Activated CD4-positive, alpha-beta T cell treated with anti-CD3 and anti-CD28 coated beads, Interleukin-2, amount 50 U/mL, for 24 hours (primary cell): ENCODE data around the gene MPZL3.

Source experiments
- DNase-seq, 2 donors: peaks; one replicate each; pipeline ENCODE4 v3.0.0-alpha.2; 2020; ENCODE audit warnings: low read depth in 1 of 2, low spot score in 1 of 2

The MPZL3 gene

GRCh38 chr11:118233377-118233776 is 18.8 kb downstream of the MPZL3 start:
- DNase-seq, result no peak

GRCh38 chr11:118232659-118233058 is 19.5 kb downstream of the MPZL3 start:
- DNase-seq, result peak in 1 of 2 donors; percentile 69

- no peak for DNase-seq
Measured at GRCh38 chr11:118231461-118231860, 20.7 kb downstream of the MPZL3 start.

GRCh38 chr11:118230088-118230487 is 22.1 kb downstream of the MPZL3 start:
- no peak for DNase-seq

- DNase-seq, result no peak
Measured at GRCh38 chr11:118229274-118229847, 22.8 kb downstream of the MPZL3 start.

- no peak for DNase-seq
Measured at GRCh38 chr11:118227865-118228785, 24.0 kb downstream of the MPZL3 start.

- no peak for DNase-seq
Measured at GRCh38 chr11:118226781-118227180, 25.4 kb downstream of the MPZL3 start.

- DNase-seq, result no peak
Measured at GRCh38 chr11:118226296-118226695, 25.9 kb downstream of the MPZL3 start.

- DNase-seq, result peak in 1 of 2 donors; percentile 67
Measured at GRCh38 chr11:118224511-118225188, 27.5 kb downstream of the MPZL3 start, which contains the start of gene JAML. TSS of gene JAML (minus strand) at chr11:118225011. CDS start at chr11:118214866, 10,145 bp downstream.

GRCh38 chr11:118223992-118224391 is 28.2 kb downstream of the MPZL3 start:
- peak in 1 of 2 donors; percentile 37 for DNase-seq

- no peak for DNase-seq
Measured at GRCh38 chr11:118223570-118223969, 28.6 kb downstream of the MPZL3 start.

- DNase-seq, result no peak
Measured at GRCh38 chr11:118222437-118222836, 29.7 kb downstream of the MPZL3 start.

GRCh38 chr11:118221419-118221818 is 30.7 kb downstream of the MPZL3 start:
- DNase-seq, result no peak

GRCh38 chr11:118219732-118220131 is 32.4 kb downstream of the MPZL3 start:
- DNase-seq, result no peak

- DNase-seq, result no peak
Measured at GRCh38 chr11:118219244-118219643, 32.9 kb downstream of the MPZL3 start.

- DNase-seq, result peak in 1 of 2 donors; percentile 43
Measured at GRCh38 chr11:118217575-118217974, 34.6 kb downstream of the MPZL3 start.

GRCh38 chr11:118216621-118217481 is 35.3 kb downstream of the MPZL3 start:
- DNase-seq, result peak; percentile 46 to 61

- no peak for DNase-seq
Measured at GRCh38 chr11:118215765-118216164, 36.4 kb downstream of the MPZL3 start.

- no peak for DNase-seq
Measured at GRCh38 chr11:118215262-118215661, 36.9 kb downstream of the MPZL3 start.

- DNase-seq, result no peak
Measured at GRCh38 chr11:118214210-118214914, 37.8 kb downstream of the MPZL3 start.
